BE2C (cell line): Measurements from ENCODE around the gene SRGAP3.

Experiments
- DNase-seq: peaks from one replicate; pipeline ENCODE4 v3.0.0-alpha.2; 2020
- H3K27me3 ChIP-seq: fragments of 250-450 bp; sonication (Bioruptor Pico); 2 replicates; pipeline ENCODE4 v1.5.1; 2020; ENCODE audit warnings: mild to moderate bottlenecking
- H3K36me3 ChIP-seq: fragments of 250-450 bp; sonication (Bioruptor Pico); 2 replicates; pipeline ENCODE4 v1.5.1; 2020; ENCODE audit warnings: mild to moderate bottlenecking
- H3K4me1 ChIP-seq: fragments of 250-450 bp; sonication (Bioruptor Pico); 2 replicates; pipeline ENCODE4 v1.5.1; 2020
- H3K4me3 ChIP-seq: 2 replicates; pipeline ENCODE4 v1.5.1; 2011; ENCODE audit warnings: low read depth, low read length
- H3K9me3 ChIP-seq: fragments of 250-450 bp; sonication (Bioruptor Pico); 2 replicates; pipeline ENCODE4 v1.5.1; 2020
- CTCF ChIP-seq: IDR thresholded peaks from 2 replicates; pipeline ENCODE4 v1.5.1; 2012; ENCODE audit warnings: mild to moderate bottlenecking, low read depth, low read length

SRGAP3 gene

GRCh38 chr3:9123840-9124239 is 125.6 kb downstream of the SRGAP3 start:
- no peak for DNase-seq
- no peak overlapping the region for H3K4me3 ChIP-seq
- no peaks in the 10 kb centered on the region for H3K9me3 ChIP-seq
- no peaks in the 10 kb centered on the region for H3K4me1 ChIP-seq
- no peaks in the 10 kb centered on the region for H3K36me3 ChIP-seq
- no peak for TF ChIP-seq CTCF
- no peaks in the 10 kb centered on the region for H3K27me3 ChIP-seq

GRCh38 chr3:9122732-9123364 is 126.6 kb downstream of the SRGAP3 start:
- DNase-seq = no peak
- TF ChIP-seq CTCF = no peak
- Histone ChIP-seq H3K36me3 (no peaks in the 10 kb centered on the region), H3K4me1 (no peaks in the 10 kb centered on the region), H3K27me3 (no peaks in the 10 kb centered on the region), H3K4me3 (no peak overlapping the region), H3K9me3 (no peaks in the 10 kb centered on the region)

- no peak for DNase-seq
- no peaks in the 10 kb centered on the region for H3K36me3 ChIP-seq
- no peaks in the 10 kb centered on the region for H3K9me3 ChIP-seq
- H3K4me1 ChIP-seq = no peaks in the 10 kb centered on the region
- no peak for TF ChIP-seq CTCF
- H3K27me3 ChIP-seq = no peaks in the 10 kb centered on the region
- no peak overlapping the region for H3K4me3 ChIP-seq
Observed at GRCh38 chr3:9121366-9122001, 128.0 kb downstream of the SRGAP3 start.

- H3K27me3 ChIP-seq = no peaks in the 10 kb centered on the region
- TF ChIP-seq CTCF = no peak
- H3K4me1 ChIP-seq = no peaks in the 10 kb centered on the region
- no peak for DNase-seq
- no peaks in the 10 kb centered on the region for H3K9me3 ChIP-seq
- H3K4me3 ChIP-seq = no peak overlapping the region
- H3K36me3 ChIP-seq = no peaks in the 10 kb centered on the region
Observed at GRCh38 chr3:9119331-9119730, 130.1 kb downstream of the SRGAP3 start.

- Histone ChIP-seq H3K27me3 (no peaks in the 10 kb centered on the region), H3K9me3 (no peaks in the 10 kb centered on the region), H3K4me1 (no peaks in the 10 kb centered on the region), H3K36me3 (no peaks in the 10 kb centered on the region), H3K4me3 (no peak overlapping the region)
- no peak for DNase-seq
- TF ChIP-seq CTCF = no peak
Observed at GRCh38 chr3:9118222-9118621, 131.2 kb downstream of the SRGAP3 start.

GRCh38 chr3:9117220-9117619 is 132.2 kb downstream of the SRGAP3 start:
- H3K4me3 ChIP-seq = no peak overlapping the region
- no peak for DNase-seq
- TF ChIP-seq CTCF = no peak

More at GRCh38 chr3:9117220-9117619, 132.2 kb downstream of the SRGAP3 start:
- Histone ChIP-seq H3K36me3 (no peaks in the 10 kb centered on the region), H3K9me3 (no peaks in the 10 kb centered on the region), H3K4me1 (no peaks in the 10 kb centered on the region), H3K27me3 (no peaks in the 10 kb centered on the region)
